Keratinocyte (primary cell): ENCODE results near the gene VPS4B.

ENCODE experiments used
- EZH2 ChIP-seq: IDR thresholded peaks from one replicate; pipeline ENCODE4 v1.6.1; 2012; ENCODE audit warnings: inconsistent platforms, mild to moderate bottlenecking, low read length, moderate library complexity
- TF ChIP-seq, protein P1 (sequence below), 3 experiments: IDR thresholded peaks in 1 of 3; conservative IDR thresholded peaks in 1 of 3; optimal IDR thresholded peaks in 1 of 3; 2 replicates in 2 of 3; 3 replicates in 1 of 3; pipeline versions ENCODE3 to v1.5.1; 2011; ENCODE audit warnings: low read length in 3 of 3, mild to moderate bottlenecking in 3 of 3, moderate library complexity in 2 of 3, control low read depth in 1 of 3, inconsistent platforms in 1 of 3; ENCODE audit not compliant: insufficient read depth in 2 of 3; ENCODE audit errors: extremely low read depth in 1 of 3

- TF ChIP-seq, protein P1, sequence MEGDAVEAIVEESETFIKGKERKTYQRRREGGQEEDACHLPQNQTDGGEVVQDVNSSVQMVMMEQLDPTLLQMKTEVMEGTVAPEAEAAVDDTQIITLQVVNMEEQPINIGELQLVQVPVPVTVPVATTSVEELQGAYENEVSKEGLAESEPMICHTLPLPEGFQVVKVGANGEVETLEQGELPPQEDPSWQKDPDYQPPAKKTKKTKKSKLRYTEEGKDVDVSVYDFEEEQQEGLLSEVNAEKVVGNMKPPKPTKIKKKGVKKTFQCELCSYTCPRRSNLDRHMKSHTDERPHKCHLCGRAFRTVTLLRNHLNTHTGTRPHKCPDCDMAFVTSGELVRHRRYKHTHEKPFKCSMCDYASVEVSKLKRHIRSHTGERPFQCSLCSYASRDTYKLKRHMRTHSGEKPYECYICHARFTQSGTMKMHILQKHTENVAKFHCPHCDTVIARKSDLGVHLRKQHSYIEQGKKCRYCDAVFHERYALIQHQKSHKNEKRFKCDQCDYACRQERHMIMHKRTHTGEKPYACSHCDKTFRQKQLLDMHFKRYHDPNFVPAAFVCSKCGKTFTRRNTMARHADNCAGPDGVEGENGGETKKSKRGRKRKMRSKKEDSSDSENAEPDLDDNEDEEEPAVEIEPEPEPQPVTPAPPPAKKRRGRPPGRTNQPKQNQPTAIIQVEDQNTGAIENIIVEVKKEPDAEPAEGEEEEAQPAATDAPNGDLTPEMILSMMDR (optimal IDR thresholded peaks at IDR 0.05 in 1 of 3, IDR thresholded peaks at IDR 0.05 in 1 of 3, conservative IDR thresholded peaks at IDR 0.05 in 1 of 3; ENCODE audit: extremely low read depth in 1 of 3, insufficient read depth in 2 of 3, low read length in 3 of 3) = no peak
- no peak for TF ChIP-seq EZH2
Measured at GRCh38 chr18:63468575-63468974, 46.3 kb upstream of the VPS4B start.
